ENCODE measurements around the gene HOXA6. TPM values are rescaled to one million over a fixed set of nuclear protein-coding genes. Genes with fewer than 3 reads are reported as not detected.

HOXA6 gene
- total and polyA plus RNA-seq, 10 of the 15 experiments (the other 5 are each of a cell fraction or from before 2014, with no cell fraction given), result 0.08 TPM; not detected in 9

GRCh38 chr7:27189997-27190748, 42.6 kb upstream of the HOXA6 start:
- Histone ChIP-seq H4K20me1 (ENCODE audit: control insufficient read depth, insufficient read depth) (0 out of 2 replicates have a peak, but pooled peaks cover 3% of the 10 kb centered on the region), H3K36me3 (ENCODE audit: control insufficient read depth in 2 of 2, insufficient read depth in 2 of 2, low read length in 1 of 2) (no peaks in the 10 kb centered on the region), H3K79me2 (ENCODE audit: control insufficient read depth, insufficient read depth, low read length) (no peaks in the 10 kb centered on the region), H3K4me1 (ENCODE audit: control insufficient read depth, insufficient read depth, low read length) (no peaks in the 10 kb centered on the region), H3K27ac (ENCODE audit: control insufficient read depth, insufficient read depth) (no peak overlapping the region), H3K4me3 (no peak overlapping the region), H2AFZ (ENCODE audit: control insufficient read depth, low read depth, low read length) (no peak overlapping the region), H3K9ac (ENCODE audit: control insufficient read depth, insufficient read depth, low read length) (no peak overlapping the region), H3K4me2 (ENCODE audit: control insufficient read depth, insufficient read depth) (no peak overlapping the region), H3K9me3 (replicated peaks; ENCODE audit: control insufficient read depth, insufficient read depth, low read length) (no peaks in the 10 kb centered on the region; the same call in 2 of the 3 replicates), H3K27me3 (replicated peaks in 1 of 2; ENCODE audit: control insufficient read depth in 2 of 2, insufficient read depth in 2 of 2, low read length in 1 of 2) (peaks cover 38 to 47% of the 10 kb centered on the region in 2 experiments)
- 23% methylated on average over 7 of the region's 7 CpGs for WGBS (ENCODE audit: insufficient coverage, insufficient replicate concordance, low lambda C conversion rate, missing lambda C conversion rate)
- ChIA-PET RAD21 (ENCODE audit: unreplicated experiment) (no interaction called here), CTCF (interaction anchor here (0.6 to 1.8 kb wide), 3 partner anchors 10 to 731 kb away, joined by 3 to 5 read pairs (median 4); no protein-coding TSS in a partner anchor), POLR2A (no interaction called here), SMC1A (ENCODE audit: uncharacterized antibody, unreplicated experiment) (no interaction called here)
- no TSS peak for BruUV-seq (replicated peaks)
- TF ChIP-seq SMARCA5 (IDR thresholded peaks at IDR 0.05) (no peak), ZBTB4 (CRISPR knock-in tag; IDR thresholded peaks at IDR 0.05) (no peak), SP1 (IDR thresholded peaks at IDR 0.05; ENCODE audit: low read depth, low read length) (no peak), IKZF2 (IDR thresholded peaks at IDR 0.05) (no peak), NKRF (conservative IDR thresholded peaks at IDR 0.05) (no peak), SIX5 (IDR thresholded peaks at IDR 0.05; ENCODE audit: low read depth, low read length, severe bottlenecking) (no peak), TCF3 (IDR thresholded peaks at IDR 0.05; ENCODE audit: borderline replicate concordance, insufficient read depth, low read depth, low read length) (no peak)
- ATAC-seq, result no peak
- intact Hi-C loops (cut with micrococcal nuclease; ENCODE audit: unreplicated experiment), result no loop called here
- no peak for FAIRE-seq
- DNase-seq (ENCODE audit: low read depth, low spot score), result no peak
- in situ Hi-C loops (cut with MboI), result no loop called here

All from GM12878 (cell line).